HG03066 (cell line): Measurements from ENCODE around the gene TSPAN13.

Experiments used
- ATAC-seq: cut with Tn5 transposase; IDR thresholded peaks from one replicate; pipeline ENCODE4 v1.9.1; 2021; ENCODE audit warnings: low read depth; ENCODE audit not compliant: unreplicated experiment

TSPAN13 gene

DNA sequence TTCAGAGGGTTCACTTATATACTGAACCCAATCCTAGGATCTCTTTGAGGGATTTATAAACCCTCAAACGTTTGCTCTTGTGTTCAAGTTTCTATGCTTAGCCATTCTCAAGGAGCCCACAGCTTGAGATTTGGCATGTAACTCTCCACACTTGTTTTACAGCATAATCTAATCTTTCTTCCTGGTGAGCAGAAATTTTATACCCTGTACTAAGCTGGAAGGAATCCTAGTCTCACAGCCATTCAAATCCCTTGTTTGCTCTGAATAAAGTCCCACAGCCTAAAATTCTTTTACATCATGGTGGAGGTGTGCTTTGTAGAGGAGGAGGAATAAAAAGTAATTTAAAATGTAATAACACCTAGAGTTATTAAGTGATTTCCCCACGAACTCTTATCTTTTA is 56.6 kb downstream of the TSPAN13 start:
- ATAC-seq = no peak

DNA sequence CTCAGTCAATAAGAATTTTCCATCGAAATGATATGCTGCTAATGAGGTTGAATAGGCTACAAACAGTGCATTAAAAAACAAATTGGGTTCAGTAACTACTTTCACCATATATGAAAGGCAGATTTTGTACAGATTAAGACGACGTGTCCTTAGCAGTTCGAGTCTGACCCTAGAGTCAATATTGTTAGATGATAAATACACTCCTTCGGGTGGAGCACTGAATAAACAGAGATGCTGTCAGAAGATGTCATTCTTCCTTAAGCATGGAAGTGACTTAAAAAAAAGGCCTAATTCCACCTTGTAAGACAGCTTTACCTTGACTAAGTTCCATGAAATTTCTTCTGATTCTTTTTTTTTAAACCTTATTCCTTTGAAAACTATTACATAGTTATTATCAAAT is 57.0 kb downstream of the TSPAN13 start:
- ATAC-seq = no peak

- no peak for ATAC-seq
These were observed 58.0 kb downstream of the TSPAN13 start for GRCh38 chr7:16811551-16811950.

GRCh38 chr7:16812542-16813231 is 59.1 kb downstream of the TSPAN13 start:
- ATAC-seq = no peak

DNA sequence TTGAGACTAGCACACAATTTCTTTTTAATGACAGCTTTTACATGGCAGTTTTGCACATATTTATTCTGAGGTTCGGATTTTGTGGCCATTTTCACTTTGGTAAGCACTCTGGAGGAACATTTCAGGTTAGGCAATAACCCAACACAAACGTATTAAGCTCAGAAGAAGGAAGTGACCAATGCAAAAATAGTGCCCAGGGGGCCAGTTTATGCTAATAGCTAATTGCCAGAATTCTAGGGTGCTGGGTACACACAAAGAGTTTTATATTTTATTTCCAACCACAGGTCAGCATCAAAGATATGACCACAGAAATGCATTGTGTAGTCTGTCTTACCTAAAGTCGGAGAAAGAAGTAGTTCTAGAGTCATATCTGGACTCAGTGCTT is 59.7 kb downstream of the TSPAN13 start:
- ATAC-seq = no peak

- no peak for ATAC-seq
These were observed 61.4 kb downstream of the TSPAN13 start for GRCh38 chr7:16815001-16815400.

DNA sequence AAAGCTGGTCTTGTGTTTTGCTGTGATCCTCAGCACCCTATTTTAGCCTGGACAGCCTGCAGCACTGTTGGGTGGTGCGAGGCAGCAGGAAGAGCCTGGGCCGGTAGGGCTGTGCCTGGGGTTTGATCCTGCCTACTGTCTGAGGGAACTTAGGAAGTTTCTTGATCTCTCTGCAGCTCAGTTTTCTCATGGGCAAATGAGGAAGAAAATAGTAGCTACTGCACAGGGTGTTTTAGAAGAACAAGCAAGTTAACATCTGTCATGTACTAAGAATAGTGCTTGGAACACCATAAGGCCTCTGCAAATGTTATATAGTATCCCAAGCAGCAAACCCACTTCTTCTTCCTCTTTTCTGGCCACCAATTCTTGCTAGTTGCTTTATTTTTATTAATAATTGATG is 63.3 kb downstream of the TSPAN13 start:
- ATAC-seq = no peak

DNA sequence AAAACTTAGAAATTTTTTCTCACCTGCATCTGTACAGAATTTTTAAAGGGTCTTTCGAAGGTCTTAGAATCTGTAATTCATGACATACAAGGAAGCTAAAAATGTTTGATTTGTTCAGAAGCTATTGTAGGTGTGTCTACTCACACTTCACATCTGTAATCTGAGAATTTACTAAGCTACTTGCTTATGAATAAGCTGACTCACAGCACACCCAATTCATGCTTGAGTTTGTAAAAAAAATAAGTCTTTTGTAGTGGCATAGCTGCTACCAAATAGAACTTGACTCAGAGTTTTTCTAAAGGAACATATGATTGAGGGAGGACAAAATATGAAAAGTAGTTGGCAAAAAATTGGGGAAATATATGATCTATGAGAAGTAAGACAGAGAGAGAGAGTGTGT is 64.0 kb downstream of the TSPAN13 start:
- ATAC-seq = no peak

DNA sequence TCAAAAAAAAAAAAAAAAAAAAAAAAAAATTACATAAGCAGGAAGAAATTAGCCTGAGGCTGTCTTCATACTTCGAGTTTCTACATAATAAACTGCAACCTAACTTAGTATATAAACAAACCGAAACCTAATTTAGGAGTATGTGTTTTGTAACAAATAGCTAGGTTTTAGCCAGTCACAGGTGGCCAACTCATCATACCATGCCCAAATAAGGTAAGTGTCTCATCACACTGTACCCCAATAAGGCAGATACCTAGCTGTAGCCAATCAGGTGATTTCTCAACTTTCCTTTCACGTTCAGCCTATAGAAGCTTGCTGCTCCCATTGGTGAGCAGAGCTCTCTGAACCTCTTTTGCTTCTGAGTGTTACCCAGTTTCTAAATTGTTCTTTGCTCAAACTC is 65.2 kb downstream of the TSPAN13 start:
- no peak for ATAC-seq

DNA sequence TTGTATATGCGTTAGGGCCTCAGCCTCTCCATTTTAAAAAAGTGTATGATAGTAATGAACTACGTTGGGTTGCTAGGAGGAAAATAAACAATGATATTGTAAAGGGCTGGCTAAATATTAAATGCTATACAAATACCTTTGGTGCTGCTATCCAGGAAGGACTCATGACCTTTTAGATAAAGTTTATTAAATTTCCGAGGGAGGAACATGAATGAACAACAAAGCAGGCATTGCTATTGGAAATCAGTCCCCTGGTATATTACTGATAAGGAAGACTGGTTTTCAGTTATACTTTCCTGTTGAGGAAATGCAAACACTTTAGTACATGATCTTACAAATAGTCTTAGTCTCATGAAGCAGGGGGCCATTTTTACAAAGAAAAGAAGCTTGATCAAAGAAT is 68.5 kb downstream of the TSPAN13 start:
- ATAC-seq = no peak

DNA sequence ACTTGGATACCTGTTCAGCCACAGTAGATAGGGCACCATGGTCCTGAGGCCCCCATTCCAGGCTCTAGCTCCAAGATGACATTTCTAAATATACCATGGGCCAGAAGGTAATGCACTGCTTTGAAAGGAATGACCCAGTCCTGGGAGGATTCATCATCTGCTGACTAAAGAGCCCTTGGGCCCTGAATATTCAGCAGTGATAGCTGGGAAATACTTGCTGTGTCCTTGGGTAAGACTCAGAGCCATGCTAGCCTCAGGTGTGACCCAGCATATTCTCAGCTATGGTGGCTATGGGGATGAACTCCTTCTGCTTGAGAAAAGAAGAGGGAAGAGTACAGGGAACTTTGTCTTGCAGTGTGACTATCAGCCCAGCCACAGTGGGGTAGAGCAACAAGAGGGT is 72.5 kb downstream of the TSPAN13 start:
- ATAC-seq = no peak

DNA sequence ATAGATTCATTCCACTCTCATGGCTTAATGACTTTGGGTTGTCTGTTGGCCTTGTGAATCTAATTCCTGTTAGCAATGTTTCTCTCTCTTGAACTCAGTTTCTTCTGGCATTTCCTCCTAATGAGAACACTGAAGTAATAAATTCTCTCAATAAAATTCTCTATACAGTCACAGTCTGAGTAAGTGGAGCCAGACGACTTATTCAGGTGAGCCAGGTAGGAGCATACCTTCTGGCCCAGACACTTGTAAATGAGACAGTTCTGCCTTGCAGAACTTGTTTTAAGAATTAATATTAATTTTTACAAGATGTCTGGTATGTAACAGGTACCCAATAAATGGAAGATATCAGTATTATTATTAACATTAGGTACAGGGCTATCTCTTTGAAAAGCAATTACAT is 79.8 kb downstream of the TSPAN13 start:
- no peak for ATAC-seq
